Fibroblast of skin of scalp (primary cell): ENCODE results near the gene DONSON.

ENCODE experiments used
- DNase-seq: peaks from one replicate; pipeline ENCODE4 v3.0.0-alpha.2; 2013

Gene DONSON

DNA sequence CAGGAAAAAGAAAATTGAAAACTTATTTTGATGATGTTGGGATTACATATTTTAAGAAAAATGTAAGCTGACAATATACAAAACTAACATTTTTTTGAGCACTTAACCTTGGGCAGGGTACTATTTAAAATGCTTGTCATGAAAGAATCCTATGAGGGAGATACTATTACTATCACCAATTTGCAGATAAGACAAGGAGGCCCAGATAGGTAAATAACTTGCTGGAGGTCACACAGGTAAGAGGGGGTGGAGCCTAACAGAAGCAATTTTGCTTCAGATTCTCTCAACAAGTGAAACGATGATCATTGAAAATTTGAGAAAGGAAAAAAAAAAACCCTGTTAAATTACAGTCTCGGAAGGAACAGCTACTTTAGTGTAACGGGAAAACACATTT, 47.8 kb downstream of the DONSON start:
- DNase-seq: no peak

DNA sequence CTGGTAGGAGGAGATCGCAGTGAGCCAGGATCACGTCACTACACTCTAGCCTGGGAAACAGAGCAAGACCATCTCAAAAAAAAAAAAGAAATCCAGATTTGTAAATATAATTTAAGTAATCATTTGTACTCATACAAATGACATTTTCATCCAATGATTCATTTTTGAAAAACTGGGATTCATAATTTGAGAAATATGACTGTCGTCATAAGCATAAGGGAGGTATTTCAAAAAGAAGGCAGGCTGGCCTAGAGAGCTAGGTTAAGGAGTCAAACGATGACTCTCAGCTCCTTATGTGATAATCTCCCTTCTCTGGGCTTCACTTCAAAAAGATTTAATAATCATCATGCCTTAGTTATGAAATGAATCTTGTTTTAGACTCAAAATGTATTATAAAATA, 48.9 kb downstream of the DONSON start:
- DNase-seq: peak; percentile 50

DNA sequence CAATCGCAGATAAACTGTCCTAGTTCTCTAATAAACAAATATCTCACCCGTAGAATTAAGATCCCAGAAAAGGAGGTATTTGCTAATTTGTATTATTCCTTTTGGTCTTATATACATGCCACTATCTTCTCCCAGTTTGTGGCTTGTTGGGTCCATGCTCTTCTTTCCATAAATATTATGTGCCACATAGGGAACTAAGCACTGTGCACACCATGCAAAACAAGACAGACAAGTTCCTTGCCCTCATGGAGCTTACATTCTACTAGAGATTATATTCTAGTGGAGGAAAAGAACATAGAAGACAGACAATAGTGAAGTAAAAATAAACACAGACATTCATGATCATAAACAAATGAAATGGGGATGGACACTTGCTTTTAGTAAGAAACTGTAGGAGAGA, 51.3 kb downstream of the DONSON start:
- DNase-seq: no peak

DNA sequence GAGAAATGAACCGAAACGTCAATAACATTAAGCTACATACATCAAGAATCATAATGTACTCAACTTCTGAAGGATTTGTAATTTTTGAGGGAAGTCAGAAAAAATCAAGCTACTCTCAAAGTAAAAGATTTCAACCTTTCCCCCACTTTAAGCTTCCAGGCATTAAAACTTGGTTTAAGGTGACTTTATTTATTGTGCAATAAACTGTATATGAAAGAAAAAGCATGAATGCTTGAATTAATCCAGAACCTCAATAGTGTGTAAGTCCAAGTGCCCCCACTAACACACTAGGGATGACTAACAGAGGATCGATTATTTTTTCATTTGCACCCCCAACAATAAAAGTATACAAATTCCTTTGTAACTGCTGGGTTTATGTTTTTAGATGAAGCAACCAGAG, 57.5 kb downstream of the DONSON start:
- DNase-seq: no peak
